DMS114 treated with DMSO at 0.1 percent for 48 hours (cell line): ENCODE measurements around the gene AIFM2.

ENCODE experiments used
- DNase-seq: peaks from one replicate; lab custom pipeline; 2025; ENCODE audit not compliant: unreplicated experiment; lab: John Stamatoyannopoulos, UW

The AIFM2 gene

GRCh38 chr10:70146489-70147258 is 14.0 kb upstream of the AIFM2 start, which contains the start of gene TYSND1:
TSS of gene TYSND1 (minus strand) at chr10:70146700. CDS start at chr10:70146586, 114 bp downstream.
- peak; percentile 99 for DNase-seq

GRCh38 chr10:70145666-70146488 is 13.3 kb upstream of the AIFM2 start:
- no peak for DNase-seq

GRCh38 chr10:70145166-70145665 is 12.6 kb upstream of the AIFM2 start:
- DNase-seq: no peak

- no peak for DNase-seq
Measured at GRCh38 chr10:70144372-70145110, 11.9 kb upstream of the AIFM2 start.

GRCh38 chr10:70142555-70142954 is 9.9 kb upstream of the AIFM2 start:
- DNase-seq: no peak

- DNase-seq: no peak
Measured at GRCh38 chr10:70140297-70140696, 7.7 kb upstream of the AIFM2 start.

- DNase-seq: no peak
Measured at GRCh38 chr10:70139997-70140250, 7.3 kb upstream of the AIFM2 start.

GRCh38 chr10:70139151-70139996 is 6.7 kb upstream of the AIFM2 start:
- no peak for DNase-seq

- DNase-seq: no peak
Measured at GRCh38 chr10:70137927-70138883, 5.6 kb upstream of the AIFM2 start.

- DNase-seq: no peak
Measured at GRCh38 chr10:70137135-70137534, 4.5 kb upstream of the AIFM2 start.

GRCh38 chr10:70135684-70136083 is 3.1 kb upstream of the AIFM2 start:
- no peak for DNase-seq

- DNase-seq: no peak
Measured at GRCh38 chr10:70135046-70135445, 2.4 kb upstream of the AIFM2 start.

- DNase-seq: no peak
Measured at GRCh38 chr10:70131560-70131937, 1.1 kb downstream of the AIFM2 start.

GRCh38 chr10:70130878-70131559 is 1.6 kb downstream of the AIFM2 start:
- no peak for DNase-seq

- no peak for DNase-seq
Measured at GRCh38 chr10:70126700-70127395, 5.8 kb downstream of the AIFM2 start.

- DNase-seq: no peak
Measured at GRCh38 chr10:70125918-70126552, 6.6 kb downstream of the AIFM2 start.

GRCh38 chr10:70124918-70125317 is 7.7 kb downstream of the AIFM2 start:
- no peak for DNase-seq

- no peak for DNase-seq
Measured at GRCh38 chr10:70124415-70124814, 8.2 kb downstream of the AIFM2 start.
